GM19239 (cell line): Measurements from ENCODE around the gene CRTC1.
"Not testable (repeated sequence)": the region's sequence is repeated elsewhere in the genome, so short reads cannot be mapped to it uniquely, and the experiment has no call there.

ENCODE experiments used
- DNase-seq: peaks from one replicate; pipeline ENCODE4 v3.0.0; 2011; ENCODE audit warnings: low spot score; ENCODE audit not compliant: insufficient read length
- FAIRE-seq: peaks from 2 replicates; lab custom pipeline; 2011; peaks lifted over from hg19 to GRCh38; lab: Jason Lieb, UNC

Gene CRTC1

GRCh38 chr19:18667531-18668251, 15.8 kb upstream of the CRTC1 start:
- DNase-seq (no peak), FAIRE-seq (no peak)

DNA sequence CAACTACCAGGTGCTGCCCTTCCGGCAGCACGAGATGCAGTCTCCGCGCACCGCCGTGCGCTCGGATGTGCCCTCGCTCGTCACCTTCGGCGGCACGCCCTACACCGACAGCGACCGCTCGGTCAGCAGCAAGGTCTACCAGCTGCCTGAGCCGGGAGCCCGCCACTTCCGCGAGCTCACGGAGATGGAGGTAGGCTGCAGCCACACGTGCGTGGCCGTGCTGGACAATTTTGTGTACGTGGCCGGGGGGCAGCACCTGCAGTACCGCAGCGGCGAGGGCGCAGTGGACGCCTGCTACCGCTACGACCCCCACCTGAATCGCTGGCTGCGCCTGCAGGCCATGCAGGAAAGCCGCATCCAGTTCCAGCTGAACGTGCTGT, 15.2 kb upstream of the CRTC1 start:
- DNase-seq, result no peak
- FAIRE-seq, result no peak

DNA sequence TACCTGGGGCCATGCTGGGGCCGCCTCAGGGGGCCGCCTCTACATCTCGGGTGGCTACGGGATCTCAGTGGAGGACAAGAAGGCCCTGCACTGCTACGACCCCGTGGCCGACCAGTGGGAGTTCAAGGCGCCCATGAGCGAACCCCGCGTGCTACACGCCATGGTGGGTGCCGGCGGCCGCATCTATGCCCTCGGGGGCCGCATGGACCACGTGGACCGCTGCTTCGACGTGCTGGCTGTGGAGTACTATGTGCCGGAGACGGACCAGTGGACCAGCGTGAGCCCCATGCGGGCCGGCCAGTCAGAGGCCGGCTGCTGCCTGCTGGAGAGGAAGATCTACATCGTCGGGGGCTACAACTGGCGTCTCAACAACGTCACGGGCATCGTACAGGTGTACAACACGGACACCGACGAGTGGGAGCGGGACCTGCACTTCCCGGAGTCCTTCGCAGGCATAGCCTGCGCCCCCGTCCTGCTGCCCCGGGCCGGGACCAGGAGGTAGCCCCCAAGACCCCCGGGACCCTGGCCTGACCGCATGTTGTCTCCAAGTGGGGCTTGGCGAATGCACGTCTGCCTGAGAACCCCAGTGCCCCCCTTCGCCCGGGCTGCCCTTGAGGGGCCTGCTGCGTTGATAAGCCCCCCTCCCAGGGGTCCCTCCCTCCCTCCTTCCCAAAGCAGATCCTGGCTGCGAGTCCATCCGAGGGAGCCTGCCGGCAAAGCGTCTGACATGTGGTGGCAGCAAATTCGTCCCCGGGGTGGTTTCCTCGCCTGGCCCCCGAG, 14.5 kb upstream of the CRTC1 start:
- no peak for FAIRE-seq
- no peak for DNase-seq

DNA sequence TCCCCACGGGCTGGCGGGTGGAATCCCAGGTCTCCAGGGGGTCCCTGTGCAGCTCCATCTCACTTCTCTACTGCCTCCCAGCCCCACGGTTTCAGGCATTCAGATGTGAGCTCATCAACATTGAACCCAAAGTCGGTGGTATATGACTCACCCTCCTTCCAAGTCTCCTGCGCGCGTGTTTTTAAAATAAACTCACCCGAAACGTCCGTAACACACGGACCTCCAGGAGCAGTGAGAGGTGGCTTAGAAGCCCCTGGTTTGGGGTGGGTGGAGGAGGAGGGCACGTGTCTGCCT, 14.0 kb upstream of the CRTC1 start:
- no peak for DNase-seq
- FAIRE-seq, result no peak

DNA sequence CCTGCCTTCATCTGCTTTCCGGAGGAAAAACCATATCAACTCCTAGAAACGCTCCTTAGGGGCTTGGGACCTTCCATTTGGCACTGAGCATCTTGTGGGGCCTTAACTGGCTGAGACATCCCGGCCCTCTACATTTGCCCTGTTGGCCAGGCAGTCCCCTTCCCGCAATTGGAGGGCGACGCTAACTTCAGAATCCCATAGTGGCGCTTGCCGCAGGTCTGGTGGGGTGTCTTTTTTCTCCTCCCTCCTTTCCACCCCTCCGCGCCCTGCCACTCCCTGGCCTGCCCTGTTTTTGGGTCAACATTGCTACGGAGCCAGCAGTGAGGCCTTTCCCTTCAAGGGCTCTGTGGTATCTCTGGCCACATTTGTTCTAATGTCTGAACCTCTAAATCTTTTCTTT, 13.6 kb upstream of the CRTC1 start:
- FAIRE-seq (no peak), DNase-seq (no peak)

- FAIRE-seq (no peak), DNase-seq (no peak)
Measured at GRCh38 chr19:18670312-18670711, 13.2 kb upstream of the CRTC1 start.

DNA sequence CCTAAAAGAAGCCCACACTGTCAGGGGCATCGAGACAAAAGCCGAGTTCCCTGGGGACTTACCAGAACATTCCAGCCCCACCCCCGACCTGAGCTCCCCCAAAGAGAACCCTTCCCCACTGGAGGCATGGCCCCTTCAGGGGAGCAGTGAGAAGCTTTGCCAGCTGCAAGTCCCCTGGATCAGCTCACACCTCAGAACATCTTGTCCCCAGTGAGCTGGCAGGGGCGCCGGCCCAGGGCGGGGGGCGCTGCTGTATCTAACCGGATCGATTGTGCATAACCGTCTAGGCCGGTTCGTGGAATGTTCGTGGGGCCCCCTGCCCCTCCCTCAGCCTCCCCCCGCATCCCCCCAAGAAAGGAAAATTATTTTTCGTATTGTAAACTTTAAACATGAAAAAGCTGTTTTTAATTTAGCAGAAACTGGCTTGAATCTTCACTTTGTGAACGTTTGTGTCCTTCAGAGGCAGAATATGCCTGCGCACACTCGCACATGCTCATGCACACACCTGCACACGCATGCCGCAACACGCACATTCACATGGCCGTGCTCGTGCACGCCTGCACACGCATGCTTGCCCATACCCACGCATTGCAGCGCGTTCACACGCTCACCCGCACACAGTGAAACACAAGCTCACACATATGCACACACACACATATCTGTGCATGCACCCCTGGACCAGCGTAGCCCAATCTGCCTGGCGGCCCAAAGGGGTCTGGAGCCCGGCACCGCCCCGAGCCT, 12.0 kb upstream of the CRTC1 start:
- no peak for FAIRE-seq

DNA sequence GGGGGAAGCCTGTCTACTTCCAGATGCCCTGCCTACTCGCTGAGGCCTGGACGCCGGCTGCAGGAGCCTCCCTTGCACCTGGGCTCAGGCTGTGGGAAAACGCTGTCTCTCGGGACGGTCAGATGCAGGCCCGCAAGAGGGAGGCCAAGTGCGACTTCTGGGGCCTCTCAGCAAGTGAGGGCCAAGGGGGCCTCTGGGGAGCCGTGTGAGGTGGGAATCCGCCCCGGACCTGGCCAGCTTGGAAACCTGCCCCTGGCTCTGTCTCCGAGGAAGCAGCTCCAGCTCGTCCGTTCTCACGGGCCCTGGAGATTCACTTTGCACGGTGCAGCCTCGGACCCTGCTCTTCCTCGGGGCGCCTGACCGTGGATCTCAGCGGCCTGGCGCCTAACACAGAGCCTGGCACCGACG, 11.4 kb upstream of the CRTC1 start:
- DNase-seq (no peak), FAIRE-seq (no peak)

More for the DNA sequence above, 12.0 kb upstream of the CRTC1 start:
- DNase-seq, result no peak

DNA sequence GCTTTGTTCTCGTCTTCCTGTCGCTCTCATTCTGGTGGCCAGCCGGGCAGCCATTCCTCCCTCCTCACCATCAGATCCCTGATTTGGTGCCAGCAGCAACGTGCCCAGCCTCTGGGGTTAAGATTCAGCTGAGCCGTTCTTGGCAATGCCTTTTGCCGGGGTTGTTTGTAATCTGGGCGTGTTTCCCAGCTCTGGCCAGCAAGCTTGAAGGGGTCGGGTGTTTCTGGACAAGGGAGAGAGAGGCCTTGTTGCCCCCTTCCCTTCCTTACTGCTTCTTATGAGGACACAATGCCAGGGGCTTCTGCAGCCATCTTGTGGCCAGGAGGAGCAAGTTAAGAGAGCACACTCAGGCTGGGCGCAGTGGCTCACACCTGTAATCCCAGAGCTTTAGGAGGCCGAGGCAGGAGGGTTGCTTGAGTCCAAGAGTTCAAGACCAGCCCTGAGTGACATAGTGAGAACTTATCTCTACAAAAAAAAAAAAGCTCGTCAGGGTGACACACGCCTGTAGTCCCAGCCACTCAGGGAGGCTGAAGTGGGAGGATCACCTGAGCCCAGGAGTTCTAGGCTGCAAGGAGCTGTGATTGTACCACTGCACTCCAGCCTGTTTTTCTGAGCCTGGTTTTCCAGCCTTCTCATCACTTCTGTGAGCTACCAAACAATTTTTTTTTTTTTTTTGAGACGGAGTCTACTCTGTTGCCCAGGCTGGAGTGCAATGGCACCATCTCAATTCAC, 10.7 kb upstream of the CRTC1 start:
- no peak for FAIRE-seq
- DNase-seq, result no peak

- DNase-seq (no peak), FAIRE-seq (no peak)
Measured at GRCh38 chr19:18674616-18675015, 8.9 kb upstream of the CRTC1 start.

DNA sequence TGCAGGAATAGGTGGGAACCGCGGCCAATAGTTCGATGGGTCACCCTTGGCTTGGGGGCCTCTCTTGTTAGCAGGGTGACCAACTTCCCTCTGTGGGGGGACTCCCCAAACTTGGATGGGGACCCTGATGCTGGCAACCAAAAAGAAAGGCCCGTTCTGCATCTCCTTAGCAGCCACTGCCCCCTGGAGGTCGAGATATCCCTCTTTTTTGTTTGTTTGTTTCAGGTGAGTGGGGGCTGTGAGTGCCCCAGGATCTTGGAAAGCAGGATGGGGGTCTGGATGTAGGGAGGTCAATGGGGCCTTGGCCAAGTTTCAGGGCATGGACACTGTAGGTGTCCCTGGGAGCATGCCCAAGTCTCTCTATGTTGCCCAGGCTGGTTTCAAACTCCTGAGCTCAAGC, 7.7 kb upstream of the CRTC1 start:
- DNase-seq (no peak), FAIRE-seq (no peak)

GRCh38 chr19:18676692-18677091, 6.8 kb upstream of the CRTC1 start:
- no peak for DNase-seq
- FAIRE-seq, result no peak

DNA sequence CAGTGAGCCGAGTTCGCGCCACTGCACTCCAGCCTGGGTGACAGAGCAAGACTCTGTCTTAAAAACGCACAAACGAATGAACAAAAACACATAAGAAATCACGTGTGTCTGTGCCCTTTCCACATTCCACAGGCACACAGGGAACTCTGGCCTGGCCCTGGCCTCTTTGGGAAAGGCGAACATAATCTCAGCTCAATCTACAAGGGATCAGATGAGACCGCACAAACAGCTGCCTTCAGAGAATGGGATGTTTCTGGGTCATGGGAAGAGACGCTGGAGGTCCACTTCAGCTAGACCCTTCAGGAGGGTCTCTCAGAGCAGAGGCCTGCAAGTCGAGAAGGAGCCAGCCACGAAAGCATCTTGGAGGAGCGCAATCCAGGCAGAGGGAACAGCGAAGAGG, 6.3 kb upstream of the CRTC1 start:
- no peak for FAIRE-seq
- no peak for DNase-seq

DNA sequence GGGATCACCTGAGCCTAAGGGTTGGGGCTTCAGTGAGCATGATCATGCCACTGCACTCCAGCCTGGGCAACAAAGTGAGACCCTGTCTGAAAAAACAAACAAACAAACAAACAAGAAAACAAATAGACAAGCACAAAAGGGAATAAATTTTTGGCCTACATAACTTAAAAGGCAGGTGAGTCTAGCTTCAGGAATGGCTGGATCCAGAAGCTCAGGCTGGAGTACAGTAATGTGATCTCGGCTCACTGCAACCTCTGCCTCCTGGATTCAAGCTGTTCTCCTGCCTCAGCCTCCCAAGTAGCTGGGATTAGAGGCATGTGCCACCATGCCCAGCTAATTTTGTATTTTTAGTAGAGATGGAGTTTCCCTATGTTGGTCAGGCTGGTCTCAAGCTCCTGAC, 3.3 kb upstream of the CRTC1 start:
- not testable (repeated sequence) for FAIRE-seq, DNase-seq

DNA sequence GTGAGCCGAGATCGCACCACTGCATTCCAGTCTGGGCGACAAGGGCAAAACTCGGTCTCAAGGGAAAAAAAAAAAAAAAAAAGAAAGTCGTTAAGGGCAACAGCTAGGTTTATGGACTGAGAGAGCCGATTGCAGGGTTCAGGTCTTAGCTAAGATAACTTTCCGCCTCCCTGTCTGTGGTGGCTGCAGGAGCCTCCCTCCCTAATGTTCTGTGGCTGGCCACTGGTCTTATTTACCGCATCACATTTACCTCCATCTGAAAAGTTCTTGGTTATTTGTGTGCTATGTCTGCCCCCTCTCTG, 722 bp upstream of the CRTC1 start:
- FAIRE-seq (no peak), DNase-seq (no peak)

- DNase-seq (no peak), FAIRE-seq (peak; percentile 33)
Measured at GRCh38 chr19:18683958-18684641, 620 bp downstream of the CRTC1 start.

- FAIRE-seq, result no peak
- no peak for DNase-seq
Measured at GRCh38 chr19:18684642-18684993, 1.1 kb downstream of the CRTC1 start.

DNA sequence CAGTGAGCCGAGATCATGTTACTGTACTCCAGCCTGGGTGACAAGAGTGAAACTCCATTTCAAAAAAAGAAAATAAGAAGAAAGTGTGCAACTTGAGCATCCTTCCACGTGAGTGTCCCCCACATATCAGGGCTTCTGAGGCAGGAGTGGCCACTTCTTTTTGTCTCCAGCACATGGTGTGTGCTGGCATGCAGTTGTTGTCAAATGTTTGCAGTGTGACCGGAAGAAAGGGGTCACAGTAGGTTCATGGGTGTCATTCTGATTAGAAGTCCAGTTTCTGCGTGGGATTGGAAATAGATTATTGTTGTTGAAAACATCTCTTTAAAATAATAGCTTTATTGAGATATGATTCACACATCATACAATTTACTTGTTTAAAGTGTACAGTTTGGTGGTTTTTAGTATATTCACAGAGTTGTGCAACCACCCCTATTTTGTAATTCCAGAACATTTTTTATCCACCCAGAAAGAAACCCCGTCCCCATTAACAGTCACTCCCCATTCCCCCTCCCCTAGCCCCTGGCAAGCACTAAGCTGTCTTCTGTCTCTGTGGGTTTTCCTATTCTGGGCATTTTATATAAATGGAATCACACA, 2.2 kb downstream of the CRTC1 start:
- FAIRE-seq (no peak), DNase-seq (no peak)

GRCh38 chr19:18687740-18688465, 4.4 kb downstream of the CRTC1 start:
- DNase-seq (no peak), FAIRE-seq (no peak)
